Activated CD4-positive, alpha-beta T cell treated with anti-CD3 and anti-CD28 coated beads for 36 hours (primary cell): ENCODE measurements around the gene AGAP3. TPM values are rescaled to one million over a fixed set of nuclear protein-coding genes. Genes with fewer than 3 reads are reported as not detected.

ENCODE experiments used
- ATAC-seq: fragments of 200-7000 bp; cut with Tn5 transposase; one replicate; pipeline ENCODE4 v1.10.0; 2021; ENCODE audit warnings: mild to moderate bottlenecking, moderate library complexity
- CTCF ChIA-PET: fragments of 350-600 bp; sonication (Branson Sonifier 250); formaldehyde crosslinking; loops from one replicate; lab custom pipeline; 2021; ENCODE audit warnings: antibody characterized with exemption; lab: Charles Lee
- POLR2A ChIA-PET: fragments of 350-600 bp; sonication (Branson Sonifier 250); formaldehyde crosslinking; loops from one replicate; lab custom pipeline; 2021; ENCODE audit warnings: antibody characterized with exemption, inconsistent platforms; lab: Charles Lee
- DNase-seq: peaks from one replicate; pipeline ENCODE4 v3.0.0-alpha.2; 2020
- H3K27ac Mint-ChIP-seq: one replicate; pipeline ENCODE4 v1.8.0; 2021; ENCODE audit warnings: mixed read lengths
- H3K27me3 Mint-ChIP-seq: one replicate; pipeline ENCODE4 v1.8.0; 2021; ENCODE audit warnings: mixed read lengths
- H3K36me3 Mint-ChIP-seq: one replicate; pipeline ENCODE4 v1.8.0; 2021; ENCODE audit warnings: low read depth, mixed read lengths
- H3K4me1 Mint-ChIP-seq: one replicate; pipeline ENCODE4 v1.8.0; 2021; ENCODE audit warnings: mixed read lengths
- H3K4me3 Mint-ChIP-seq: one replicate; pipeline ENCODE4 v1.8.0; 2021; ENCODE audit warnings: mild to moderate bottlenecking, moderate library complexity, mixed read lengths
- H3K9me3 Mint-ChIP-seq: one replicate; pipeline ENCODE4 v1.8.0; 2021; ENCODE audit warnings: low read depth, mixed read lengths
- intact Hi-C, 2 experiments: fragments of 100-400 bp; cut with DNase I in 1 of 2; cut with micrococcal nuclease in 1 of 2; formaldehyde crosslinking; loops; one replicate each; pipeline versions ENCODE4 v1.14.2 to v1.15.1; 2022 to 2024; cut with DNase I, micrococcal nuclease
- total RNA-seq, 2 experiments: library from RNA; stranded (reverse); gene quantifications; one replicate each; pipeline ENCODE4 v1.2.3, GENCODE V29; 2021

Gene AGAP3
- total RNA-seq, 2 experiments from 2014 or later, result 29.4 to 33.2 TPM

DNA sequence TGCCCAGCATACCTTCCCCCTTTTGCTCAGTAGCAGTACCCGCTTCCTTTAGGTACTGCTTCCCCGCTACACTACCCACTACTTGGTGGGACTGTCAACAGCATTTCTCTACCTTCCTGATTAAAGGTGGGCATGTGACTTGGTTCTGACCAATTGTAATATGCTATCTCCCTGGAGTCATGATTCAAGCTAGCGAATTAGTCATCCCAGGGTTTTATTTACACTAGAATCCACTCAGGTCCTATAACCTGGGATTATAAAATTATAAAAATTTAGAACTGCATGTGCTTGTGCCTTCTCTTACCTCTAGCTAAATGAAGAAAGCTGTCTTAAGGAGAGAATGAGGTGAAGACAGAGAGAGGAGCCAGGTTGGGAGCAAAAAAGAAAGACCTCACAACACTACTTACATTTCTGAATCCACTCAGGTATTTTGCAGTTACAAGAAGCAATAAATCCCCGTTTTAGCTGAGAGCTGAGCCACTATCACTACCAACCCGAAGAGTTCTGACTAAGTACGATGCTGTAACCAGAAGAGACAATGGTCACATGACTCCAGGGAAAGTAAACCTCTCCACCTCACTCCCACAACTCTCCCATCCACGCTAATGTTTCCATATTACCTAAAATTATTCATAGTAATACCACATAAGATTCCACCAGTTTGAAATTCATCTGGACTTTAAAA, 71.5 kb downstream of the AGAP3 start:
- ATAC-seq (no peak), DNase-seq (no peak)
- no peaks in the 10 kb centered on the region for H3K9me3 Mint-ChIP-seq
- H3K4me3 Mint-ChIP-seq, result no peak overlapping the region
- no peaks in the 10 kb centered on the region for H3K4me1 Mint-ChIP-seq
- CTCF ChIA-PET, result interaction anchor here (0.9 to 3.1 kb wide), 5 partner anchors 9 to 279 kb away, joined by 3 to 17 read pairs (median 4); partner anchors contain the start of gene GBX1
- no peaks in the 10 kb centered on the region for H3K36me3 Mint-ChIP-seq
- intact Hi-C loops, result no loop called here
- POLR2A ChIA-PET, result no interaction called here
- H3K27ac Mint-ChIP-seq, result no peak overlapping the region
- peaks cover 21% of the 10 kb centered on the region for H3K27me3 Mint-ChIP-seq

DNA sequence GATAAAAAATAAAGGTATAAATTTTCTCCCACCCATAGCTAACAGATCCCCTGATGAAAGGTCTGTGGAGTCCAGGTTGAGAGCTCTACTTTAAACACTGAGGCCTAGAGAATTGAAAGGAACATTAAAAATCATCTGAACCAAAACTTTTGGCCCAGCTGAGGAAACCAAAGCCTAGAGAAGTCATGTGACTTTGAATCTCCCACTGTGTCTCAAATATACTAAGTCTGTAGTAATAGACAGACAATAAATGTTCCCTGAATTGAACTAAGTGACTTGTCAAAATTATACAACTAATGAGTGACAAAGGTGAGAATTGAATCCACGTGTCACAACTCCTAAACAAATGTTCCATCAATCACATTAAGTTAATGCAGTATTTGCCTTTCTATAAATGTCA, 75.5 kb downstream of the AGAP3 start:
- Mint-ChIP-seq H3K27me3 (peaks cover 10% of the 10 kb centered on the region), H3K36me3 (no peaks in the 10 kb centered on the region), H3K9me3 (no peaks in the 10 kb centered on the region), H3K4me1 (peaks cover 2% of the 10 kb centered on the region), H3K27ac (no peak overlapping the region), H3K4me3 (no peak overlapping the region)
- DNase-seq (no peak), ATAC-seq (no peak)
- CTCF ChIA-PET, result interaction anchor here (0.7 to 2.1 kb wide), 4 partner anchors 9 to 14 kb away, joined by 3 to 8 read pairs (median 4); no protein-coding TSS in a partner anchor
- POLR2A ChIA-PET, result no interaction called here
- intact Hi-C loops, result no loop called here

DNA sequence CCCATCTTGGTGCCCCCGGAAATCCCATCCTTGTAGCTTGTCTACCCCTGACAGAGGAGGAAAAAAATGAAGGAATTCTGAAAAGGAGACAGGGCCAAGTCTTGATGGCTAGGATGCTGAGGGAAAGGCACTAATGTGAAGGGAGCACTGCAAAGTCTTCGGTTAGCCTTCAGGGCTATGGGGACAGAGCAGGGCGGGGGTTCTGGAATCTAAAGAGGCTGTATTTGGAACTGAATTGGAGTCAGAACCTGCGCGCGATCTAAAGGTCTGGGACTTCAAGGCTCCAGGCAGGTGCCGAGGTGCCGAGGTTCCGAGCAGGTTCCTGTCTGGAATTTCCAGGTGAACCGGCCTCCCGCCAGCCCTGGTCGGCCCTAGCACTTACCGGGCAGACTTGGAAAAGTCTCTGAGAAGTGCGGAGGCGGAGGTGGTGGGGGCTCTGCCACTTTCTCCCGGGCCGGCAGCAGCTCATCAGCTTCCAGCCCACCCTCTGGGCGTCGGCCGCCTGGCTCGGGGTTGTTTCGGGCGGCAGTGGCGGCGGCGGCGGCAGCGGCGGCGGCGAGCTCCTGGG, 80.4 kb downstream of the AGAP3 start:
- peaks cover 6% of the 10 kb centered on the region for H3K4me1 Mint-ChIP-seq
- peaks cover 30% of the 10 kb centered on the region for H3K27me3 Mint-ChIP-seq
- ChIA-PET CTCF (interaction anchor here (0.7 to 1.9 kb wide), 13 partner anchors 9 to 1452 kb away, joined by 3 to 8 read pairs (median 5); a partner anchor contains a TSS), POLR2A (no interaction called here)
- H3K36me3 Mint-ChIP-seq, result no peaks in the 10 kb centered on the region
- DNase-seq (no peak), ATAC-seq (no peak)
- no peaks in the 10 kb centered on the region for H3K9me3 Mint-ChIP-seq
- no peak overlapping the region for H3K27ac Mint-ChIP-seq
- intact Hi-C loops, result no loop called here
- peak overlapping the region; percentile 15 for H3K4me3 Mint-ChIP-seq

DNA sequence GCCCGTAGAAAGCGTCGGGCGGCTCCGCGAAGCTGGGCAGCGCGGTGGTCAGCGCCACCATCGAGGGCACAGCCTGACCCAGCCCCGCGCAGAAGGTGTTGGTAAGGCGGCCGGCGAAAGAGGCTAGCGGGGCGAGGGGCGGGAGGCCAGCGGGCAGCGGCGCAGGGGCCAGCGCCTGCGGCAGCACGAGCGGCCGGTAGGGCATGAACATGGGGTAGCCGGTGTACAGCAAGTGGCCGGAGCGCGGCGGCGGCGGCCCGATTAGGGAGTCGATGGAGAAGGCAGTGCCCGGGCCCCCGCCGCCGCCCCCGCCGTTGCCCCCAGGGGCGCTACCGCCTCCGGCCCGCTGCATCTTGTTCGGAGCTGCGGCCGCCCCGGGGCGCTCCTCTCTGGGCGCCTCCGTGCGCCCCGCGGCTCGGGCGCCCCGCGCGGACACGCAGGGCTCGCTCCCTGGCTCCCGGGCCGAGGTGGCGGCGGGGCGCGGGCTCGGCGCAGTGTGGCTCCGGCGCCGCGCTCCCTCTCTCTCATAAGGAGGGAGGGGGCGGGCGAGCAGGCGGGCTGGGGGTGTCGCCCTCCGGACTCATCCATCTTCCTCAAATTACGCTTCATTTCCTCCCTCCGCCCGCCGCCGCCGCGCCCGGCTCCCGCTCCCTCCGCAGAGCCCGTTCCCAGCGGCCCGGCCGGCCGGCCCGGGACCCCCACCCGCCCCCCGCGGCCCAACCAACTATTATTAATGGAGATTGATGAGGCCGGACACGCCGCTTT, 81.1 kb downstream of the AGAP3 start, which contains the start of gene GBX1:
TSS of gene GBX1 (minus strand) at position 498 of the 765 bp plus-strand sequence. CDS start at position 352, 146 bp downstream.
- H3K4me3 Mint-ChIP-seq, result peak within 1 kb of the TSS; percentile 39
- intact Hi-C loops, result no loop called here
- no peaks in the 10 kb centered on the region for H3K36me3 Mint-ChIP-seq
- CTCF ChIA-PET, result interaction anchor here (0.6 to 2.0 kb wide), 24 partner anchors 8 to 1453 kb away, joined by 3 to 8 read pairs (median 4); a partner anchor contains a TSS
- peak; percentile 55 for ATAC-seq
- H3K27ac Mint-ChIP-seq, result no peak within 1 kb of the TSS
- peak; percentile 32 for DNase-seq
- peaks cover 6% of the 10 kb centered on the region for H3K4me1 Mint-ChIP-seq
- no peaks in the 10 kb centered on the region for H3K9me3 Mint-ChIP-seq
- peaks cover 35% of the 10 kb centered on the region for H3K27me3 Mint-ChIP-seq
- POLR2A ChIA-PET, result no interaction called here

DNA sequence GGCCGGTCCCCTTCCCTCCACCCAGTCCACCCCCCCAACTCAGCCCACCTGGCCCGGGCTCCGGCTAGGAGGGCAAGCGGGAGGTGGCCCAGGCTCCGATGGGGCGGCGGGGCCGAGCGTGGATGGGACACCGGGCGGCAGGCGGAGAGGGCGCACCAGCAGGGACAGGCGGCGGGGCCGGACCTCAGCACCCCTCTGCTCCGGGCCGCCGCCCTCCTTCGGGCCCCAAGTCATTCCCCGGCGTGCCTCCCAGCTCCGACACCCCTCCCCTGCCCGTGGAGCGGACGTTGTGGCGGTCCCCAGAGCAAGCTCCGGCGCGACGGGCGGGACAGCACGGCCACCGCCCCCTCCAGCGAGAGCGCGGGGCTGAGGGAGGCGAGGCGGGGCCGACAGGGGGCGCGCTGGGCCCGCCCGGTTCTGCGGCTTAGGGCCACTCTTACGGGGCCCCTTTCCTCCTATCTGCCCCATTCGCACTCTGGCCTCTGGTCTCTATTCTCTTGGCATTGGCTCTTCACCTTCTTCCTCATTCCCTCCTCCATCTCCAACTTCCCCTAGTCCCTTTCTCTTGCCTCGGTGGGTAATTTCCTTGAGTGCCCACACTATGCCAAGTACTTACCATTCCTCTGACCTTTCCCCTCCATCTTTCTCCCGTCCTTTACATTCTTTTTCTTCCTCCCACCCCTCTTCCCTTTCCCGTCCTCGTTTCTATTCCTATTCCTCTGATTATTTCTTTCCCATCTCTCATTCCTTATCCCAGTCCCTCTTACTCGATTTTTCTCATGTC, 81.9 kb downstream of the AGAP3 start:
- peak overlapping the region; percentile 39 for H3K4me3 Mint-ChIP-seq
- CTCF ChIA-PET, result interaction anchor here (0.6 to 2.0 kb wide), 18 partner anchors 9 to 185 kb away, joined by 3 to 8 read pairs (median 4); no protein-coding TSS in a partner anchor
- H3K27ac Mint-ChIP-seq, result no peak overlapping the region
- H3K4me1 Mint-ChIP-seq, result peaks cover 9% of the 10 kb centered on the region
- peak; percentile 81 for DNase-seq
- H3K36me3 Mint-ChIP-seq, result no peaks in the 10 kb centered on the region
- intact Hi-C loops, result loop anchor here in 1 of 2 experiments (1.0 kb wide), 1 partner anchor 44 kb away; no protein-coding TSS in a partner anchor
- POLR2A ChIA-PET, result no interaction called here
- ATAC-seq, result peak; percentile 82
- H3K9me3 Mint-ChIP-seq, result no peaks in the 10 kb centered on the region
- peaks cover 41% of the 10 kb centered on the region for H3K27me3 Mint-ChIP-seq

DNA sequence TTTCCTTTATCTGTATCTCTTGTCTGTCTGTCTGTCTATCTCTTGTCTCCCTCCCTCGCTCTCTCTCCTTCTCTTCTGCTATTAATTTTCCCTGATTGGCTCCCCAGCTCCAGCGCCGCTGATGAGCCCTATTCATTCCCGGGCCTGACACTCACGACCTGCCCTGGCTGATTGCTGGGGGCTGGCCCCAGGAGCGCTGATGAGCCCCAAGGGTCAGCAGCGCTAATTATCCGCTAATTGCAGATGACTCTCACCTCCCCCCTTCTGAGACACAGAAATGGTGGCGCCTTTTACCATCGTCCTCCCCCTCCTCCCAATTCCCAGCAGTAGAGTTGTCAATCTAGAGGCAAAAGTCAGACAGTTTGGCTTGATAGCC, 82.5 kb downstream of the AGAP3 start:
- Mint-ChIP-seq H3K9me3 (no peaks in the 10 kb centered on the region), H3K27ac (no peak overlapping the region), H3K36me3 (no peaks in the 10 kb centered on the region), H3K4me3 (no peak overlapping the region), H3K4me1 (peaks cover 9% of the 10 kb centered on the region), H3K27me3 (peaks cover 47% of the 10 kb centered on the region)
- ChIA-PET CTCF (interaction anchor here (0.7 to 2.0 kb wide), 9 partner anchors 10 to 175 kb away, joined by 3 to 8 read pairs (median 4); no protein-coding TSS in a partner anchor), POLR2A (no interaction called here)
- no peak for DNase-seq
- intact Hi-C loops, result loop anchor here in 1 of 2 experiments (1.0 kb wide), 1 partner anchor 44 kb away; no protein-coding TSS in a partner anchor
- ATAC-seq, result no peak

DNA sequence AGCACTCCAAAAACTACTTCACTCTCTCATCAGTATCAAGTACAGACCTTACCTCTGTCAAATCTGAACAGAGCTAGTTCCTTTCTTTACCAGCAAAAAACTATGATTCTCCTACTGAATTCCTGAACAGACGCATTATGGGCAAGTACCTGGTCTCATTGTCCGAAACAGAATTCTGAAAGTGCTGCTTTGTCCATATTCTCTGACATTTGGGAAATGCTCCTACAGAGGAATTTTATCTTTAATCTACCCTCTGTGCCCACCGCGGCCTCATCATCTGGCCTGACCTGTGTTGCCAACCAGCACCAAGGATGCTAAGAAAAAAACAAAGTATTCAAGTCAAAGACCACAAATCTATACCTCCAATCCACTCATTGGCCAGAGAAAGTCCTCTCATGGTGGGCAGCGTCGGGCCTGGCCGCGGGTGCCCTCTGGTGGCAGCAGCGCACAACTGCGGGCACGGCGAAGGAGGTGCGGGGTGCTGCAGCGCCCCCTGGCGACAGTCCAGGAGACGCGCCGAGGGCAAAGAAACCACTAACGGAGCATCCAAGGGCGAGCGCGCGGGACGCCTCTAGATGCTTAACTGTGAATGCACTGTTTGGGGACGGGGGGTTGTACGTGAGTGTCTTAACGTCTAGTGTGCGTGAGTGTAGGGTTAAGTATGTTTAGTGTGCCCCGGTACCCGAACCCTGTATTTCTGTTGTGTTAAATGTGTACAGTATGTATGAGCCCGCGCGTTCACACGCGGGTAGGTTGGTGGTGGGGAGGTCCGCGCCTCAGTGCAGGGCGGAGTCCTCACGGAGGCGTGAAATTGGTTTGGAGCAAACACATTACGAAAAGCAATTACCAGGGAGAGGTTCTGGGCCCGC, 86.2 kb downstream of the AGAP3 start:
- Mint-ChIP-seq H3K4me1 (peaks cover 8% of the 10 kb centered on the region), H3K27me3 (peaks cover 48% of the 10 kb centered on the region), H3K27ac (no peak overlapping the region), H3K36me3 (no peaks in the 10 kb centered on the region), H3K4me3 (no peak overlapping the region), H3K9me3 (no peaks in the 10 kb centered on the region)
- DNase-seq (peak; percentile 90), ATAC-seq (peak; percentile 74)
- CTCF ChIA-PET, result interaction anchor here (0.6 to 1.0 kb wide), 8 partner anchors 8 to 240 kb away, joined by 3 to 9 read pairs (median 3); no protein-coding TSS in a partner anchor
- POLR2A ChIA-PET, result no interaction called here
- intact Hi-C loops, result loop anchor here (1.0 to 5.0 kb wide), 5 partner anchors 48 to 180 kb away; no protein-coding TSS in a partner anchor

DNA sequence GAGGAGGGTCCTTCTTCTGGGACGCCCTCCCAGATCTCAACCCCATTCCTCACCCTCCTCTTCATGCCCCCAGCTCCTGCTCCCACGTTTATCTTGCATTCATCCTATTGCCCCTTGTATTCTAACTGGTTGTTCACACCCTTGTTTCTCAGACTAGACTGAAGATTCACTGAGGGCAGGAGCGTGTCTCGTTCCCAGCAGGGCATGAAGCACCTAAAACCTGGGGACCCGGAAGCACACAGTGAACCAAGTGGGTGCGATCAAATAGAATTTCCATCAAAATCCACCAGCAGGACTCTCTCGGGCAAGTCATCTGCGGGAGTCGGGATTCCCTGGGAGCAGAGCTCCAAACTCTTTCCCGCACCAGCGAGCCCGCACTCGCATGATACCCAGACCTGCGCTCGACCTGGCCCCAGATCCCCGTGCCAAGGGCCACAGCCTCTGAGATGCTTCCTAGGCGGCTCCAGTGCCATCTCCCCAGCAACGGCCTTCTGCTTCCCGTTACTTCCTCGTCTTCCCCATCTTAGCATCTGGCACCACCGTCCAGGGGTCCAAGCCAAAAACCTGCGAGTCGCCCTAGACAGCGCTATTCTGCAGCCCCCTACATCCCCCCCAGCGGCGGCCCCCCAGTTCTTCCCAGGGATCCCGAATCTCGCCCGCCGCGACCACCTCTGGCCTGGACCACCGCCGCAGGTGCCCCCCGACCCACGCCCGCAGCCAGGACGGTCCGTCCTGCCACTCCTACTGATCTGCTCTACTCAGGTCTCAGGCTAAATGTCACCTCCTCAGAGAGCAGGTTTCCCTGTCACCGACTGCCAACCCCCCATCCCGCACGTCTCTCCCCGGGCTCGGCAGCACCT, 87.3 kb downstream of the AGAP3 start:
- ChIA-PET CTCF (interaction anchor here (0.6 kb wide), 1 partner anchor 27 kb away, joined by 4 read pairs; no protein-coding TSS in a partner anchor), POLR2A (no interaction called here)
- intact Hi-C loops, result loop anchor here (5.0 kb wide), 2 partner anchors 129 to 179 kb away; no protein-coding TSS in a partner anchor
- H3K4me3 Mint-ChIP-seq, result no peak overlapping the region
- H3K36me3 Mint-ChIP-seq, result no peaks in the 10 kb centered on the region
- no peaks in the 10 kb centered on the region for H3K9me3 Mint-ChIP-seq
- no peak overlapping the region for H3K27ac Mint-ChIP-seq
- DNase-seq (no peak), ATAC-seq (no peak)
- peaks cover 44% of the 10 kb centered on the region for H3K27me3 Mint-ChIP-seq
- peaks cover 4% of the 10 kb centered on the region for H3K4me1 Mint-ChIP-seq
